PC-3 (cell line): ENCODE measurements around the gene ZNF281.

Source experiments
- CTCF ChIP-seq: fragments of 300-600 bp; sonication (generic); conservative IDR thresholded peaks from 2 replicates; pipeline ENCODE4 v1.5.1; 2017; ENCODE audit warnings: antibody characterized with exemption, low read depth, mild to moderate bottlenecking, low read length
- EZH2 ChIP-seq: fragments of 300-600 bp; sonication (generic); IDR thresholded peaks from one replicate; pipeline ENCODE4 v1.6.1; 2017; ENCODE audit warnings: antibody characterized with exemption, mild to moderate bottlenecking, low read length; ENCODE audit not compliant: unreplicated experiment
- EZH2phosphoT487 ChIP-seq: fragments of 300-600 bp; sonication (generic); IDR thresholded peaks from 2 replicates; pipeline ENCODE4 v1.6.1; 2018; ENCODE audit warnings: mild to moderate bottlenecking, antibody characterized with exemption, low read length, borderline replicate concordance

- TF ChIP-seq CTCF (no peak), EZH2phosphoT487 (no peak), EZH2 (no peak)
These were observed 45.0 kb downstream of the ZNF281 start for GRCh38 chr1:200364831-200365230.
